H1 (cell line): Measurements from ENCODE around the gene RABGGTB.

Source experiments
- BCL11A ChIP-seq, 2 experiments: IDR thresholded peaks; one replicate each; pipeline ENCODE4 v1.6.1; 2011; ENCODE audit warnings: low read depth in 2 of 2, low read length in 2 of 2, mild to moderate bottlenecking in 2 of 2
- POLR2A ChIP-seq, 2 experiments: IDR thresholded peaks; 1 replicate in 1 of 2; 2 replicates in 1 of 2; pipeline ENCODE4 v1.6.1; 2011; ENCODE audit warnings: low read depth in 2 of 2, low read length in 2 of 2, mild to moderate bottlenecking in 2 of 2; ENCODE audit errors: control extremely low read depth in 1 of 2
- SRF ChIP-seq: IDR thresholded peaks from 2 replicates; pipeline ENCODE4 v1.6.1; 2011; ENCODE audit warnings: mild to moderate bottlenecking, low read depth, low read length, moderate library complexity
- TF ChIP-seq, protein P1 (sequence below), 3 experiments: IDR thresholded peaks; 1 replicate in 2 of 3; 2 replicates in 1 of 3; pipeline versions ENCODE4 v1.5.1 to v1.6.1; 2011; ENCODE audit warnings: low read length in 3 of 3, mild to moderate bottlenecking in 3 of 3, inconsistent platforms in 2 of 3, low read depth in 1 of 3, moderate library complexity in 1 of 3; ENCODE audit not compliant: insufficient read depth in 1 of 3; ENCODE audit errors: control extremely low read depth in 1 of 3

DNA sequence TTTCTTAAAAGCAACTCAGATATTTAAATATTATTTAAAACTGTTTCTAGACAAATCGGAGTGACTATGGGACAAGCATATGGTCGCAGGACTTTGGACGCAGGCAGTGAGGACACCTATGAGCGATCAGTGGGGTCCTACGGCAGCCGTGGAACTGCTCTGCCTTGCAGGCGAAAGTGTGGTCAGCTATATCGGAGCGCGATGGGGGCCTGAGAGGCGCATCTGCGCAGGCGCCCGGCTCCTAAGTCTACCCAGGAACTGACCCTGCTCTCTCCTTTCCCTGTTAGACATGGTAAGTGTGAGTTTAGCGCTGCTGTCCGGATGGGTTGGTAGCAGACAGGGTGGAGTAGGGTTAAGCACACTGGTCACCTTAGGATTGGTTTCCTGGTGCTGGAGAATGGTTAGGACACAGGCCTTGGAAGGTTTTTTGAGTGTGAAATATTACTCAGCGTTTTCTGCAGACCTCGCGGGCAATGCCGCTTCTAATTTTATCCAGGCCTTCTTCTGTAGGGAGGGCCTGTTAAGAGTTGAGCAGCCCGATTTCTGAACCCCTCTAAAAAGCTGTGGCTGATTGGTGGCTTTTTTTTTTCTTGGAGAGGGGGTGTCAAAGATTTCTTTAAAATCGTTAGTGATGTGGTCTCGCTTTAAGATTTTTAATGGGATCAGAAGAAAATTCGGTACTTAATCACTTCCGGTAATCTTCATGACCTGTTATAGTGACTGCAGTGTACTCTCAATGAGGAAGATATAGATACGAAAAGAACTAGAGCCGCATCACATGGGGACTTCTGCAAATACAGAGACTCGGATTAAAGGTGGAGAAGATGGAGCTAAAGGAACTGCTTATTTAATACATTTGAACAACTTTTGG is at the start of gene RABGGTB:
- TF ChIP-seq, protein P1, sequence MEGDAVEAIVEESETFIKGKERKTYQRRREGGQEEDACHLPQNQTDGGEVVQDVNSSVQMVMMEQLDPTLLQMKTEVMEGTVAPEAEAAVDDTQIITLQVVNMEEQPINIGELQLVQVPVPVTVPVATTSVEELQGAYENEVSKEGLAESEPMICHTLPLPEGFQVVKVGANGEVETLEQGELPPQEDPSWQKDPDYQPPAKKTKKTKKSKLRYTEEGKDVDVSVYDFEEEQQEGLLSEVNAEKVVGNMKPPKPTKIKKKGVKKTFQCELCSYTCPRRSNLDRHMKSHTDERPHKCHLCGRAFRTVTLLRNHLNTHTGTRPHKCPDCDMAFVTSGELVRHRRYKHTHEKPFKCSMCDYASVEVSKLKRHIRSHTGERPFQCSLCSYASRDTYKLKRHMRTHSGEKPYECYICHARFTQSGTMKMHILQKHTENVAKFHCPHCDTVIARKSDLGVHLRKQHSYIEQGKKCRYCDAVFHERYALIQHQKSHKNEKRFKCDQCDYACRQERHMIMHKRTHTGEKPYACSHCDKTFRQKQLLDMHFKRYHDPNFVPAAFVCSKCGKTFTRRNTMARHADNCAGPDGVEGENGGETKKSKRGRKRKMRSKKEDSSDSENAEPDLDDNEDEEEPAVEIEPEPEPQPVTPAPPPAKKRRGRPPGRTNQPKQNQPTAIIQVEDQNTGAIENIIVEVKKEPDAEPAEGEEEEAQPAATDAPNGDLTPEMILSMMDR (IDR thresholded peaks at IDR 0.05; ENCODE audit: control extremely low read depth in 1 of 3, insufficient read depth in 1 of 3, low read depth in 1 of 3, low read length in 3 of 3): no peak
- TF ChIP-seq POLR2A (IDR thresholded peaks at IDR 0.05; ENCODE audit: control extremely low read depth in 1 of 2, low read depth in 2 of 2, low read length in 2 of 2): peak; percentile 99
- no peak for TF ChIP-seq SRF
- TF ChIP-seq BCL11A (IDR thresholded peaks at IDR 0.05; ENCODE audit: low read depth in 2 of 2, low read length in 2 of 2): no peak
